Endothelial cell (in vitro differentiated cells): ENCODE measurements around the gene RUFY3. TPM values are rescaled to one million over a fixed set of nuclear protein-coding genes. Genes with fewer than 3 reads are reported as not detected.

Source experiments
- DNase-seq: peaks from one replicate; pipeline ENCODE4 v3.0.0; 2021; ENCODE audit warnings: low spot score
- H3K27ac Mint-ChIP-seq: one replicate; pipeline ENCODE4 v1.8.0; 2021; ENCODE audit warnings: mixed read lengths, inconsistent platforms; ENCODE audit not compliant: unreplicated experiment
- H3K27me3 Mint-ChIP-seq: one replicate; pipeline ENCODE4 v1.8.0; 2021; ENCODE audit warnings: mild to moderate bottlenecking, moderate library complexity, mixed read lengths, inconsistent platforms; ENCODE audit not compliant: unreplicated experiment
- H3K36me3 Mint-ChIP-seq: one replicate; pipeline ENCODE4 v1.8.0; 2021; ENCODE audit warnings: mild to moderate bottlenecking, low read depth, mixed read lengths, inconsistent platforms; ENCODE audit not compliant: unreplicated experiment
- H3K4me1 Mint-ChIP-seq: one replicate; pipeline ENCODE4 v1.8.0; 2021; ENCODE audit warnings: mild to moderate bottlenecking, mixed read lengths, inconsistent platforms; ENCODE audit not compliant: unreplicated experiment
- H3K4me3 Mint-ChIP-seq: one replicate; pipeline ENCODE4 v1.8.0; 2021; ENCODE audit warnings: mild to moderate bottlenecking, mixed read lengths, inconsistent platforms; ENCODE audit not compliant: unreplicated experiment
- H3K9me3 Mint-ChIP-seq: one replicate; pipeline ENCODE4 v1.8.0; 2021; ENCODE audit warnings: mixed read lengths, inconsistent platforms; ENCODE audit not compliant: unreplicated experiment
- total RNA-seq: library from RNA; stranded (reverse); fragmentation: NEBNext Ultra II Directional; extraction: Animal tissue kit (Norgen Biotek cat#: 25700); gene quantifications from one replicate; pipeline ENCODE4 v1.2.1, GENCODE V29; 2021; ENCODE audit not compliant: unreplicated experiment
- TF ChIP-seq, protein P1 (sequence below): fragments of 200-600 bp; sonication (generic); IDR thresholded peaks from one replicate; pipeline ENCODE4 v1.5.0; 2021; ENCODE audit warnings: antibody characterized with exemption; ENCODE audit not compliant: unreplicated experiment

Gene RUFY3
- total RNA-seq, 1 donor from 2014 or later: 72.6 TPM

DNA sequence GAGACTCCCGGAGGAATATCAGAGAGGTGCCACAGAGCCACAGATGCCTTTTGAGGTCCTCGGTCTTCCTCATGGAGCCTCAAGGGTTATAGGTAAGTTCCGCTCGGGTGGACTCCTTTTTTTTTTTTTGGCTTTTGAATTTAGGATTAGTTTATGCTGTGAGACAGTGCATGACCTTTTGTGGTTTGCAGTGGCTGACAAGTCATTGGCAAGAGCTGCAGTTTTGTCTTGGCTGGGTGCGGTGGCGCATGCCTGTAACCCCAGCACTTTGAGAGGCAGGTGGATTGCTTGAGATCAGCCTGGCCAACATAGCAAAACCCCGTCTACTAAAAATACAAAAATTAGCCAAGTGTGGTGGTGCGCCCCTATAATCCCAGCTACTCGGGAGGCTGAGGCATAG, 122.4 kb downstream of the RUFY3 start:
- H3K4me1 Mint-ChIP-seq: peaks cover 2% of the 10 kb centered on the region
- H3K9me3 Mint-ChIP-seq: no peaks in the 10 kb centered on the region
- H3K36me3 Mint-ChIP-seq: no peaks in the 10 kb centered on the region

DNA sequence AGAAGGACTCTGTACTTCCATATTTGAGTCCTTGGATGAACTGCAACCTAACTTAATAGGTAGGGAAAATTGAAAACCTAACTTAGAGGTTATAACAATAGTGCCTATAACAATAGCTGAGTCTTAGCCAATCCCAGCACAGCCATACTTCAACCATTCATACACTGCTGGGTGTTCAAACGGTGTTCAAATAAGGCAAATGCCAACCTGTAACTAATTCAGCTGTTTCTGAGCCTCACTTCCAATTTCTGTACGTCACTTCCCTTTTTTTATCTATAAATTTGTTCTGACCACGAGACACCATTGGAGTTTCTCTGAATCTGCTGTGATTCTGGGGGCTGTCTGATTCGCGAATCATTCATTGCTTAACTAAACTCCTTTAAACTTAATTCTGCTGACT, 127.5 kb downstream of the RUFY3 start:
- no peak for DNase-seq
- TF ChIP-seq, protein P1, sequence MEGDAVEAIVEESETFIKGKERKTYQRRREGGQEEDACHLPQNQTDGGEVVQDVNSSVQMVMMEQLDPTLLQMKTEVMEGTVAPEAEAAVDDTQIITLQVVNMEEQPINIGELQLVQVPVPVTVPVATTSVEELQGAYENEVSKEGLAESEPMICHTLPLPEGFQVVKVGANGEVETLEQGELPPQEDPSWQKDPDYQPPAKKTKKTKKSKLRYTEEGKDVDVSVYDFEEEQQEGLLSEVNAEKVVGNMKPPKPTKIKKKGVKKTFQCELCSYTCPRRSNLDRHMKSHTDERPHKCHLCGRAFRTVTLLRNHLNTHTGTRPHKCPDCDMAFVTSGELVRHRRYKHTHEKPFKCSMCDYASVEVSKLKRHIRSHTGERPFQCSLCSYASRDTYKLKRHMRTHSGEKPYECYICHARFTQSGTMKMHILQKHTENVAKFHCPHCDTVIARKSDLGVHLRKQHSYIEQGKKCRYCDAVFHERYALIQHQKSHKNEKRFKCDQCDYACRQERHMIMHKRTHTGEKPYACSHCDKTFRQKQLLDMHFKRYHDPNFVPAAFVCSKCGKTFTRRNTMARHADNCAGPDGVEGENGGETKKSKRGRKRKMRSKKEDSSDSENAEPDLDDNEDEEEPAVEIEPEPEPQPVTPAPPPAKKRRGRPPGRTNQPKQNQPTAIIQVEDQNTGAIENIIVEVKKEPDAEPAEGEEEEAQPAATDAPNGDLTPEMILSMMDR: no peak
- no peaks in the 10 kb centered on the region for H3K36me3 Mint-ChIP-seq
- no peaks in the 10 kb centered on the region for H3K27me3 Mint-ChIP-seq
- H3K27ac Mint-ChIP-seq: no peak overlapping the region
- peaks cover 2% of the 10 kb centered on the region for H3K4me1 Mint-ChIP-seq
- no peaks in the 10 kb centered on the region for H3K9me3 Mint-ChIP-seq
- H3K4me3 Mint-ChIP-seq: no peak overlapping the region

More for the DNA sequence above, 122.4 kb downstream of the RUFY3 start:
- Mint-ChIP-seq H3K4me3 (no peak overlapping the region), H3K27me3 (peaks cover 3% of the 10 kb centered on the region), H3K27ac (no peak overlapping the region)
- no peak for DNase-seq
- TF ChIP-seq, protein P1: no peak

GRCh38 chr4:70855464-70855863, 133.7 kb downstream of the RUFY3 start:
- Mint-ChIP-seq H3K36me3 (no peaks in the 10 kb centered on the region), H3K27me3 (no peaks in the 10 kb centered on the region), H3K4me3 (no peak overlapping the region), H3K27ac (no peak overlapping the region), H3K4me1 (peaks cover 28% of the 10 kb centered on the region), H3K9me3 (no peaks in the 10 kb centered on the region)
- no peak for DNase-seq
- TF ChIP-seq, protein P1: no peak

Other genes with a start within 250 kb of the RUFY3 start
- not detected for gene MUC7, start 249.8 kb upstream of the RUFY3 start, total RNA-seq
- gene AMTN, start 203.4 kb upstream of the RUFY3 start, total RNA-seq: not detected
- not detected for gene AMBN, start 129.7 kb upstream of the RUFY3 start, total RNA-seq
- 0.18 TPM for gene ENAM, start 93.2 kb upstream of the RUFY3 start, total RNA-seq
- not detected for gene JCHAIN, start 55.5 kb upstream of the RUFY3 start, total RNA-seq
- gene UTP3, start 33.4 kb upstream of the RUFY3 start, total RNA-seq: 28.6 TPM
- gene GRSF1, start 117.9 kb downstream of the RUFY3 start, total RNA-seq: 69.5 TPM
- gene MOB1B, start 180.4 kb downstream of the RUFY3 start, total RNA-seq: 49.4 TPM